Esophagus squamous epithelium (tissue), 5 donors: ENCODE measurements around the gene MUC15. TPM values are rescaled to one million over a fixed set of nuclear protein-coding genes. Genes with fewer than 3 reads are reported as not detected.

Experiments used
- DNase-seq: peaks from one replicate; lab custom pipeline; 2025; lab: John Stamatoyannopoulos, UW
- H3K27ac ChIP-seq, 4 donors: fragments of 200-600 bp; sonication (generic); one replicate each; pipeline ENCODE4 v1.5.1; 2016 to 2019; ENCODE audit warnings: mild to moderate bottlenecking in 1 of 4
- H3K27me3 ChIP-seq, 4 donors: fragments of 200-600 bp; sonication (generic); 1 replicate in 3 of 4; 2 replicates in 1 of 4; pipeline versions ENCODE4 v1.5.1 to v1.6.0; 2017 to 2021; ENCODE audit warnings: antibody characterized with exemption in 1 of 4
- H3K36me3 ChIP-seq, 3 donors: fragments of 200-600 bp; sonication (generic); one replicate each; pipeline ENCODE4 v1.5.1; 2016 to 2019
- H3K4me1 ChIP-seq, 3 donors: fragments of 200-600 bp; sonication (generic); one replicate each; pipeline ENCODE4 v1.5.1; 2017 to 2019
- H3K4me3 ChIP-seq, 4 donors: fragments of 200-600 bp; sonication (generic); 1 replicate in 3 of 4; 2 replicates in 1 of 4; pipeline ENCODE4 v1.5.1; 2016 to 2019; ENCODE audit warnings: mild to moderate bottlenecking in 2 of 4, moderate library complexity in 1 of 4
- H3K9me3 ChIP-seq, 3 donors: fragments of 200-600 bp; sonication (generic); one replicate each; pipeline ENCODE4 v1.5.1; 2016 to 2019
- CTCF ChIP-seq, 6 experiments: fragments of 450-650 bp in 4 of 6; fragments of 200-600 bp in 2 of 6; sonication (generic) in 2 of 6; IDR thresholded peaks; one replicate each; pipeline ENCODE4 v1.5.1; 2016 to 2019; ENCODE audit warnings: antibody characterized with exemption in 6 of 6, mild to moderate bottlenecking in 4 of 6, moderate library complexity in 4 of 6
- POLR2A ChIP-seq, 4 donors: fragments of 450-650 bp; IDR thresholded peaks; one replicate each; pipeline ENCODE4 v1.6.1; 2017; ENCODE audit warnings: antibody characterized with exemption in 4 of 4, mild to moderate bottlenecking in 4 of 4, moderate library complexity in 3 of 4
- WGBS, 2 donors: methylation state at CpG; one replicate each; pipeline ENCODE4 v1.1.5; 2018; 5-methylcytosine and 5-hydroxymethylcytosine counted together
- intact Hi-C: fragments of 100-400 bp; cut with DNase I; formaldehyde crosslinking; loops from one replicate; pipeline ENCODE4 v1.15.0; 2022
- total RNA-seq, 4 donors: library from RNA; depleted of rRNA; stranded (reverse); fragments of >200 nt; gene quantifications; one replicate each; pipeline ENCODE4 v1.1.0, GENCODE V29; 2016
- donor health status: DM: yes; HTN: yes; CAD: no.

Gene MUC15
- total RNA-seq, 4 donors from 2014 or later, result 14.7 to 30.6 (median 22.4) TPM

DNA sequence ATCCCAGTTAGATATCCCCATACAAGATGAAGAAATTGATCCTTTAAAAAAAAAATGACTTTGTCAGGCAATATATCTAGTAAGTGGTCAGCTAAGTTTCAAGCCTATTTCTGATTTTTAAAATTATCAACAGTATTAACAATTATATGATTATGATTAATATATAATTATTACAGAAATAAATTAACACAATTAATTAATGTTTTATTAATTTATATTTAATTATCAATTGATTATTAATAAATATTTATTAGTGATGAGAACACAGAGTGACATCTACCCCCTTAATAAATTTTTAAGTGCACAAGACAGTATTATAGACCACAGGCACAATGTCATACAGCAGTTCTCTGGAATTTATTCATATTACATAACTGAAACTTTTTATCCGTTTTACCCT lies 22.0 kb downstream of the MUC15 start:
- Histone ChIP-seq H3K27ac (no peak overlapping the region), H3K4me3 (no peak overlapping the region), H3K27me3 (no peaks in the 10 kb centered on the region), H3K4me1 (no peaks in the 10 kb centered on the region), H3K9me3 (no peaks in the 10 kb centered on the region), H3K36me3 (no peaks in the 10 kb centered on the region)
- intact Hi-C loops, result no loop called here
- DNase-seq, result no peak
- 70 to 71% methylated on average over 1 of the region's 1 CpG for WGBS, 2 donors
- TF ChIP-seq POLR2A (IDR thresholded peaks at IDR 0.05) (no peak), CTCF (IDR thresholded peaks at IDR 0.05) (no peak)

GRCh38 chr11:26549176-26549575 lies 22.9 kb downstream of the MUC15 start:
- TF ChIP-seq CTCF (IDR thresholded peaks at IDR 0.05) (no peak), POLR2A (IDR thresholded peaks at IDR 0.05) (no peak)
- intact Hi-C loops, result no loop called here
- Histone ChIP-seq H3K27ac (no peak overlapping the region), H3K4me1 (no peaks in the 10 kb centered on the region), H3K9me3 (no peaks in the 10 kb centered on the region), H3K4me3 (no peak overlapping the region), H3K27me3 (no peaks in the 10 kb centered on the region), H3K36me3 (no peaks in the 10 kb centered on the region)
- WGBS, 2 donors, result 55 to 58% methylated on average over 2 of the region's 2 CpGs
- DNase-seq, result no peak

DNA sequence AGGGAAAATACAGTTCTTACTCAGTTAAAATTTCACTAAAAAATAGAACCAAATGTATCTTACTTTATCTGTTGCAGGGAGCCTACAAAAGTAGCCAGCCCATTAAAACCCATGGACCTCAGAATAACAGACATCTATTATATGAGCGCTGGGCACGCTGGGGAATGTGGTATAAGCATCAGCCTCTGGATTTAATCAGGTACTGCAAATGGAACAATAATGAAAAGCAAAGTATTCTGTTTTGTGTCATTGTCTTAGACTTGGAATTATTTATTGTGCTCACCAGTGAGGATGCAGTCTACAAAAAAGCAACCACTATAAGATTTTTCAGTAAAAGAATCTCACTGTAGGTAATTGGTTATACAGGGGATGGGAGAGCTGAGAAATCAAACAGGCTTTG lies 30.2 kb downstream of the MUC15 start:
- Histone ChIP-seq H3K9me3 (no peaks in the 10 kb centered on the region), H3K27ac (no peak overlapping the region), H3K27me3 (no peaks in the 10 kb centered on the region), H3K4me1 (no peaks in the 10 kb centered on the region), H3K36me3 (no peaks in the 10 kb centered on the region), H3K4me3 (no peak overlapping the region)
- TF ChIP-seq POLR2A (IDR thresholded peaks at IDR 0.05) (no peak), CTCF (IDR thresholded peaks at IDR 0.05) (no peak)
- intact Hi-C loops, result no loop called here
- 86 to 94% methylated on average over 2 of the region's 2 CpGs for WGBS, 2 donors
- DNase-seq, result no peak

DNA sequence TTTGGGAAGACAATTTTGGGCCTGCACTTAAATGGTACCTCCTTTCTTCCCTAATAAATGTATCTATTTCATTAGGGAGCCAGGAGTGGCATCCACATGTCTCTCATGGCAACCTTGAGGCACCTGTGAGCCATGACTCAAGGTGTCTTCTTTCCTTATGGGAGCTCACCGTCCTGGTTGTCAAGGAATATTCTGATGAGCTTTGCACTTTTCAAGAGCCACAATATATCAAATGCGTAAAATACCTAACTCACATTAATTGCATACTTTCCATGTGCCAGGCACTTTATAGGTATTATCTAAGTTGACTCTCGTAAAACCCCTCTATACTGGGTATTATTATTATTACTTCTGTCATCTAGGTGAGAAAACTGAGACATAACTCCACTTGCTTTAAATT lies 32.5 kb downstream of the MUC15 start:
- 81 to 83% methylated on average over 3 of the region's 3 CpGs for WGBS, 2 donors
- Histone ChIP-seq H3K4me3 (no peak overlapping the region), H3K9me3 (no peaks in the 10 kb centered on the region), H3K36me3 (no peaks in the 10 kb centered on the region), H3K4me1 (no peaks in the 10 kb centered on the region), H3K27ac (no peak overlapping the region), H3K27me3 (no peaks in the 10 kb centered on the region)
- intact Hi-C loops, result no loop called here
- DNase-seq, result no peak
- no peak for TF ChIP-seq CTCF (IDR thresholded peaks at IDR 0.05)
- TF ChIP-seq POLR2A (IDR thresholded peaks at IDR 0.05), result no peak

DNA sequence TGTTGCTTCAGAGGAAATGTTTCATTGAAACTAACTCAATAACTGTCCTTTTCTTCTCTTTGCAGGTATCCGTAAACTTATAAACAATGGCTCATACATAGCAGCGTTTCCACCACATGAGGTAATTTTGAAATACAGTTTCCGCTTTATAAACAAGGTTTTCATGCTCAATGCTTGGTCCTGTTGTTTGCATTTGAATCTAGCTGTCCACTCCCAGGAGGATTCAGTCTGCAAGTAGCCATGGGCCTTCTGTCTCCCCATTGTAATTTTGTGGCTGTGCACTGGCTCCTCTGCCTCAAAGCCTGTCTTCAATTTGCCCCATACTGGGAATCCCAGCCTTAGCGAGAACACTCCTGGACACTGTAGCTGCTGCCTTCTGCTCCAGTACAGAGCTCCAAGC lies 34.7 kb downstream of the MUC15 start:
- intact Hi-C loops, result no loop called here
- DNase-seq, result no peak
- Histone ChIP-seq H3K27ac (no peak overlapping the region), H3K9me3 (no peaks in the 10 kb centered on the region), H3K4me1 (no peaks in the 10 kb centered on the region), H3K4me3 (no peak overlapping the region), H3K36me3 (no peaks in the 10 kb centered on the region), H3K27me3 (no peaks in the 10 kb centered on the region)
- 89 to 91% methylated on average over 4 of the region's 4 CpGs for WGBS, 2 donors
- TF ChIP-seq CTCF (IDR thresholded peaks at IDR 0.05) (no peak), POLR2A (IDR thresholded peaks at IDR 0.05) (no peak)
